Measurements from ENCODE around the gene SULT1E1.

DNA sequence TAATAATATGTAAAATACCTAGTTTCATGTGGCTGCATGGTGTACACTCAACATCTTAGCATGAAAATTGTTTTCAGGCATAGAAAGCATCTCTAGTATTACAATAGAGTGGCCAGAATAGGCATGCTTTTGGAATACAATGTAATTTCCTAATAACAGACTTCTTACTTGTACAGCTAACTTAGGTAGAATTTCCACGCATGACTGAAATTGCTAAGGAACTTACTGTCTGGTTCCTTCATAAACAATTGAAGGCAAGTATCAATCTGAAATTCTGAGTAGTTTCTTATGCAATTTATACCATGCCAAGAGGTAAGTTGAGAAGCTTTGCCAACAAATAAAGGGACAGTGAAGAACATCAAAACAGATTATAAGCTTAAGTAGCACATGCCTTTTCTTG lies 26.7 kb downstream of the SULT1E1 start:
- TF ChIP-seq, protein P1, sequence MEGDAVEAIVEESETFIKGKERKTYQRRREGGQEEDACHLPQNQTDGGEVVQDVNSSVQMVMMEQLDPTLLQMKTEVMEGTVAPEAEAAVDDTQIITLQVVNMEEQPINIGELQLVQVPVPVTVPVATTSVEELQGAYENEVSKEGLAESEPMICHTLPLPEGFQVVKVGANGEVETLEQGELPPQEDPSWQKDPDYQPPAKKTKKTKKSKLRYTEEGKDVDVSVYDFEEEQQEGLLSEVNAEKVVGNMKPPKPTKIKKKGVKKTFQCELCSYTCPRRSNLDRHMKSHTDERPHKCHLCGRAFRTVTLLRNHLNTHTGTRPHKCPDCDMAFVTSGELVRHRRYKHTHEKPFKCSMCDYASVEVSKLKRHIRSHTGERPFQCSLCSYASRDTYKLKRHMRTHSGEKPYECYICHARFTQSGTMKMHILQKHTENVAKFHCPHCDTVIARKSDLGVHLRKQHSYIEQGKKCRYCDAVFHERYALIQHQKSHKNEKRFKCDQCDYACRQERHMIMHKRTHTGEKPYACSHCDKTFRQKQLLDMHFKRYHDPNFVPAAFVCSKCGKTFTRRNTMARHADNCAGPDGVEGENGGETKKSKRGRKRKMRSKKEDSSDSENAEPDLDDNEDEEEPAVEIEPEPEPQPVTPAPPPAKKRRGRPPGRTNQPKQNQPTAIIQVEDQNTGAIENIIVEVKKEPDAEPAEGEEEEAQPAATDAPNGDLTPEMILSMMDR (IDR thresholded peaks at IDR 0.05; ENCODE audit: low read depth, low read length) = no peak
- no peak for TF ChIP-seq POLR2A (IDR thresholded peaks at IDR 0.05; ENCODE audit: extremely low read depth, insufficient read length)
